Ectodermal cell (in vitro differentiated cells): ENCODE measurements around the gene HSD3B7.

Experiments
- H3K27ac ChIP-seq: 2 replicates; pipeline ENCODE4 v1.7.0; 2013; ENCODE audit warnings: mild to moderate bottlenecking, low read depth, low read length; ENCODE audit not compliant: insufficient read depth, poor library complexity, severe bottlenecking
- H3K27me3 ChIP-seq: 2 replicates; pipeline ENCODE4 v1.7.0; 2013; ENCODE audit warnings: mild to moderate bottlenecking, low read length; ENCODE audit not compliant: insufficient read depth, control insufficient read depth, poor library complexity, severe bottlenecking
- H3K36me3 ChIP-seq: one replicate; pipeline ENCODE4 v1.7.0; 2013; ENCODE audit warnings: low read length; ENCODE audit not compliant: control insufficient read depth, insufficient read depth
- H3K4me1 ChIP-seq: one replicate; pipeline ENCODE4 v1.7.0; 2013; ENCODE audit warnings: low read length; ENCODE audit not compliant: control insufficient read depth, insufficient read depth
- H3K4me3 ChIP-seq: 2 replicates; pipeline ENCODE4 v1.7.0; 2013; ENCODE audit warnings: low read depth, low read length, control low read depth; ENCODE audit not compliant: insufficient read depth
- H3K9me3 ChIP-seq: 2 replicates; pipeline ENCODE4 v1.7.0; 2013; ENCODE audit warnings: mild to moderate bottlenecking, low read length, moderate library complexity; ENCODE audit not compliant: control insufficient read depth
- WGBS, 2 experiments: methylation state at CpG; one replicate each; pipeline ENCODE4 v1.1.7; 2013; ENCODE audit warnings: missing lambda C conversion rate in 2 of 2; 5-methylcytosine and 5-hydroxymethylcytosine counted together

HSD3B7 gene

GRCh38 chr16:30957456-30958174, 27.4 kb upstream of the HSD3B7 start, which contains the start of gene SETD1A:
Gene SETD1A (plus strand): TSS chr16:30957754. CDS start chr16:30958732, 978 bp downstream.
- peak within 1 kb of the TSS; percentile 91 for H3K27ac ChIP-seq
- peaks cover 13% of the 10 kb centered on the region for H3K4me1 ChIP-seq
- H3K9me3 ChIP-seq, result no peaks in the 10 kb centered on the region
- no peaks in the 10 kb centered on the region for H3K27me3 ChIP-seq
- WGBS, 2 experiments, result 1% methylated on average over 85 of the region's 85 CpGs
- H3K36me3 ChIP-seq, result peaks cover 27% of the 10 kb centered on the region
- peak within 1 kb of the TSS; percentile 66 for H3K4me3 ChIP-seq

- peaks cover 35% of the 10 kb centered on the region for H3K36me3 ChIP-seq
- H3K9me3 ChIP-seq, result no peaks in the 10 kb centered on the region
- H3K4me1 ChIP-seq, result peaks cover 13% of the 10 kb centered on the region
- no peak overlapping the region for H3K27ac ChIP-seq
- H3K27me3 ChIP-seq, result no peaks in the 10 kb centered on the region
- WGBS, 2 experiments, result 18 to 21% methylated on average over 47 to 55 of the region's 55 CpGs
- peak overlapping the region; percentile 66 for H3K4me3 ChIP-seq
Observed at GRCh38 chr16:30958175-30959079, 26.6 kb upstream of the HSD3B7 start.

GRCh38 chr16:30961384-30961783, 23.6 kb upstream of the HSD3B7 start:
- H3K27me3 ChIP-seq, result no peaks in the 10 kb centered on the region
- H3K4me1 ChIP-seq, result peaks cover 6% of the 10 kb centered on the region
- H3K4me3 ChIP-seq, result no peak overlapping the region
- no peak overlapping the region for H3K27ac ChIP-seq
- H3K36me3 ChIP-seq, result peaks cover 56% of the 10 kb centered on the region
- WGBS, 2 experiments, result 95 to 97% methylated on average over 10 of the region's 11 CpGs
- no peaks in the 10 kb centered on the region for H3K9me3 ChIP-seq

- H3K4me1 ChIP-seq, result peaks cover under 1% of the 10 kb centered on the region
- no peaks in the 10 kb centered on the region for H3K9me3 ChIP-seq
- no peak overlapping the region for H3K27ac ChIP-seq
- WGBS, 2 experiments, result 94 to 95% methylated on average over 18 of the region's 18 CpGs
- H3K36me3 ChIP-seq, result peaks cover 65% of the 10 kb centered on the region
- H3K4me3 ChIP-seq, result no peak overlapping the region
- H3K27me3 ChIP-seq, result no peaks in the 10 kb centered on the region
Observed at GRCh38 chr16:30963925-30964511, 21.0 kb upstream of the HSD3B7 start.

- Histone ChIP-seq H3K27me3 (no peaks in the 10 kb centered on the region), H3K4me3 (no peak overlapping the region), H3K4me1 (no peaks in the 10 kb centered on the region), H3K36me3 (peaks cover 66% of the 10 kb centered on the region), H3K9me3 (no peaks in the 10 kb centered on the region), H3K27ac (no peak overlapping the region)
- WGBS, 2 experiments, result 96 to 97% methylated on average over 33 of the region's 33 CpGs
Observed at GRCh38 chr16:30964574-30965226, 20.3 kb upstream of the HSD3B7 start.

GRCh38 chr16:30965436-30965835, 19.6 kb upstream of the HSD3B7 start:
- peaks cover 69% of the 10 kb centered on the region for H3K36me3 ChIP-seq
- H3K9me3 ChIP-seq, result no peaks in the 10 kb centered on the region
- H3K4me1 ChIP-seq, result no peaks in the 10 kb centered on the region
- no peak overlapping the region for H3K27ac ChIP-seq
- WGBS, 2 experiments, result 92 to 94% methylated on average over 15 of the region's 15 CpGs
- H3K4me3 ChIP-seq, result no peak overlapping the region
- H3K27me3 ChIP-seq, result no peaks in the 10 kb centered on the region

GRCh38 chr16:30966033-30966619, 18.9 kb upstream of the HSD3B7 start:
- Histone ChIP-seq H3K27ac (no peak overlapping the region), H3K27me3 (no peaks in the 10 kb centered on the region), H3K9me3 (no peaks in the 10 kb centered on the region), H3K4me1 (no peaks in the 10 kb centered on the region), H3K4me3 (no peak overlapping the region), H3K36me3 (peaks cover 69% of the 10 kb centered on the region)
- whole genome bisulfite sequencing, 2 experiments, result 96% methylated on average over 19 of the region's 19 CpGs

- WGBS, 2 experiments, result 91 to 94% methylated on average over 4 of the region's 4 CpGs
- Histone ChIP-seq H3K4me1 (no peaks in the 10 kb centered on the region), H3K4me3 (no peak overlapping the region), H3K9me3 (no peaks in the 10 kb centered on the region), H3K27ac (no peak overlapping the region), H3K36me3 (peaks cover 65% of the 10 kb centered on the region), H3K27me3 (no peaks in the 10 kb centered on the region)
Observed at GRCh38 chr16:30967795-30968194, 17.2 kb upstream of the HSD3B7 start.

GRCh38 chr16:30969246-30969842, 15.7 kb upstream of the HSD3B7 start:
- 95 to 96% methylated on average over 19 of the region's 19 CpGs for WGBS, 2 experiments
- Histone ChIP-seq H3K4me3 (no peak overlapping the region), H3K27me3 (no peaks in the 10 kb centered on the region), H3K27ac (no peak overlapping the region), H3K9me3 (no peaks in the 10 kb centered on the region), H3K4me1 (no peaks in the 10 kb centered on the region), H3K36me3 (peaks cover 65% of the 10 kb centered on the region)
